HK-2 (cell line): ENCODE results near the gene MIER2.
"Not testable (repeated sequence)": the region's sequence is repeated elsewhere in the genome, so short reads cannot be mapped to it uniquely, and the experiment has no call there.

Experiments
- DNase-seq: peaks from one replicate; pipeline ENCODE4 v3.0.0-alpha.2; 2018; ENCODE audit not compliant: unreplicated experiment

MIER2 gene

GRCh38 chr19:359653-359925 lies 15.0 kb upstream of the MIER2 start:
- DNase-seq = no peak

DNA sequence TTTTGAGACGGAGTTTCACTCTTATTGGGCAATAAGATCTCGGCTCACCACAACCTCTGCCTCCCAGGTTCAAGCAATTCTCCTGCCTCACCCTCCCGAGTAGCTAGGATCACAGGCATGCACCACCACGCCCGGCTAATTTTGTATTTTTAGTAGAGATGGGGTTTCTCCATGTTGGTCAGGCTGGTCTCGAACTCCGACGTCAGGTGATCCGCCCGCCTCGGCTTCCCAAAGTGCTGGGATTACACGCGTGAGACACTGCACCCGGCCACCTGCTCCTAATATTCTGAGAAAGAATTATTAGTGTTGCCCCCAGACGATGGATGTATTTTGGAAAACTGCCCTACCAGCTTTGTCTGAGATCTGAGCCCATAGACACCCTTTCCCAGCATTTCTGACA lies 10.9 kb upstream of the MIER2 start:
- DNase-seq = not testable (repeated sequence)

DNA sequence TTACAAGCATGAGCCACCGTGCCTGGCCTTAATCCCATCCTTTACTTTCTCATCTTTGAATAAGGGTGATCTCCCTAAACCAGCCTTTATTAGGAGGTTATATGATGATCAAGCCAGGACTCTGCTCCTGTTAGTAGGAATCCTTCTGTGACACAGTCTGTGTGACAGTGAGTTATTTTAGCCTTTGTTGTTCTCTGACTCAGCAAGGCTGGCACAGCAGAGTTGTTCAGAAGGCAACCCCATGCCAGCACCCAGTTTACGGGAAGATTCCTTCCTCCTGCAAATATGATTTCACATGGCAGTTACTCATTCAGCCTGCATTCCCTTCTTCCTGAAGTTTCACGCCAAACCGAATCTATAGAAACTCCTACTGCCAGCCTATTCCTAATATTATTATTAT lies 10.5 kb upstream of the MIER2 start:
- DNase-seq = no peak

- DNase-seq = no peak
Measured at GRCh38 chr19:351976-352625, 7.5 kb upstream of the MIER2 start.

- no peak for DNase-seq
Measured at GRCh38 chr19:347946-348861, 3.6 kb upstream of the MIER2 start.

GRCh38 chr19:345320-345879 lies 804 bp upstream of the MIER2 start:
- DNase-seq = no peak

DNA sequence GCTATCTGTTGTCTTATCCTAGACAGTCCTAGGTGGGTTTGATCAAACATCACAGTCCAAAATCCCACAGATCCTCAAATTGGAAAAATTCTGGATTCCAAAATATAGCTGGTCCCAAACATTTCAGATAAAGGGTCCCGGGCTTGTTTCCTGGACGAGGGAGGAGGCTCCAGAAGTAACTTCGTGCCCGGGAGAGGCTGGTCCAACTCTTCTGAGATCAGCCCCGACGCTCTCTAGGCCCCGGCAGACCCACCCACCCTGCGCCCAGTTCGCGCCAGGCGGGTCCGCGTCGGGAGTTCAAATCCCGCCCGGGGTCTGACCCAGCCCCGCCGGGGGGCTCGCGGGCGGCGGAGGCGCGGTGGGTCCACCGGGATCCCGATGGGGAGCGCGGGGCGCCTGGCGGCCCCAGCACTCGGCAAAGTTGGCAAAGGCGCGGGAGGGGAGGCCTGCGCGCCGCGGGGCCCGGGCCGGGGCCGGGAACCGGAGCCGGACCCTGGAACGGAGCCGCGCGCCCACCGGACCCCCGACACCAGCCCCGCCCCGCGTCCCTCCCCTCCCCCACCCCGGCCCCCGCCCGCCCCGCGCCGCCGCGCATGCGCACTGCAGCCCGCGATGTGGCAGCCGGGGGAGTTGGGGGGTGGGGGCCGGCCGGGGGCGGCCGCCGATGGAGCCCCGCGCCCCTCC lies 513 bp downstream of the MIER2 start:
- no peak for DNase-seq

DNA sequence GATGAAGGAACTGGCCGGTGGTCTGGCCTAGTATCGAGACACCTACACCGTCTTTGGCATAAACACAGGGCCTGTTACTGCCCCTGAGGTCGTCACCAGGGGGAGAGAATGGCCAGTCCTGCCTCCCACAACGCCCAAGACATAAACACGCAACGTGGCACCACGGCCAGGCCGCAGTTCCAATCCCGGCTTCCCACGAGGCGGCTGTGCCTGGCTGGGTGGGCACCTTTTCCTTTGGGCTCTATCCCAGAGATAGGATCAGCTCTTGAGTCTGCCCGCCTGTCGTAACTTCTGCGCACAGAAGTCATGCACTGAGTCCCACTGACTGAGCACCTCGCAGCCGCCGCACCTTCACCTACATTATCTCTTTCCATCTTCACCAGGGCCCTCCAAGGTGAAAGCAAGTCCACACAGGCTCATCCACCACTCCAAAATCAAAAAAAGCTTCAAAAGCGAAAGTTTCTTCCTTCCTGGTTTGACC lies 1.1 kb downstream of the MIER2 start:
- DNase-seq = no peak

DNA sequence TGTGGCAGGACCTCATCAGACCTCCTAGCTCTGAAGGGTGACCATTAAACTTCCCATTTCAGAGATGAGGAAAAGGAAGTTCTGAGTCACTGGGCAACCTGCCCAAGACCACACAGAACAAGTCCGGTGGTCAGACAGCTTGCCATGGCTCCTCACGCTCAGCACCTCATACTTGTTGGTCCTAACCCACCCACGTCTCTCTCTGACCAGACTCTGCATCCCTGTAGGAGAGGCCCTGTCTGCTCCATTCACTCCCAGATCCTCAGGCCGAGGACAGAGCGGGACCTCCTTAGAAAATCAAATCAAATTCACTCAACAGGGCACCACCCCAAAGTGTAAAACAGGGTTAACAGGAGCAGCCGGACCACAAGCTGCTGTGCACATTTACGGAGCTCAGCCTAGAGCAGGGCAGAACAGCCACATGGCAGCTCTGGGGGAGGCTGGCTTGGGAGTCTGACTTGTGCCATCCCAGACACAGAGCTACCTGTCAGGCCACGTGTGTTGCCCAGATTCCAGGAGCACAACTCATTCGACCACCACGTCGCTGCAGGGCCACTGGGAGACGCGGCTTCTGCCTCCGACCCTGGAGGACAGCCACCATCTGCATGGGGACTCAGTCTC lies 1.7 kb downstream of the MIER2 start:
- peak; percentile 38 for DNase-seq

- no peak for DNase-seq
Measured at GRCh38 chr19:342128-342455, 2.5 kb downstream of the MIER2 start.

DNA sequence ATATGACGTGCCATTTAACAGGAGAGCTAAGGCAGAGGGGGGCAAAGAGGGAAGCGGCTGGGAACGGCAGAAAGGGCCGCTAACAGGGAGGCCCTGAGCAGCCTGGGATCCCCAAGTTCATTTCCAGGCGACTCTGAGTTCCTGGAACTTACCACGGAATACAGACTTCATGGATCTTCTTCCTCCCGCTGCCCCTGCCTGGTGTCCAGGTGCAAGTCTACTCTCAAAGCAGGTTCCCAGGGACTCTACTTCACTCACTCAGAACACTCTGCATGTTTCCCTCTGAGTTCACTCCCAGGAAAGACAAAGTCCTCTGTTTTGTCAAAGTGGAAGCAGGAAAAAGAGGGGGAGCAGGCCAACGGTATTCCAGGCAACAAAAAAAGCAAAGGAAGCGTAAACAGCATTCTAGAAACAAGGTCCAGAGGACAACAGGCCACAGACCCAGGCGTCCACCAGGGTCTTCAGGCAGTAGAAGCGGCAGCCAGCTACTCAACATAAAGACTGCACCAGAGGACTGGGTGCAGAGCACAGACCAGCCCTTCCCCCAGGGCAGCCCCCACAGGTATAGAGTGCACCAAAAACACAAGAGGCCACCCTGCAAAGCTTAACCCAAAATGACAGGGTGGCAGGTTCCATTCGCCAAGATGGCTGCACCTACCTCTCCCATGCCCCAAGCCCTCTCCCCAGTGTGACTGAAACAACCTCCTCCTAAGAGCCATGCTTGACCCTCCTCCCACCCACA lies 3.0 kb downstream of the MIER2 start:
- no peak for DNase-seq

GRCh38 chr19:340620-341385 lies 3.8 kb downstream of the MIER2 start:
- no peak for DNase-seq

DNA sequence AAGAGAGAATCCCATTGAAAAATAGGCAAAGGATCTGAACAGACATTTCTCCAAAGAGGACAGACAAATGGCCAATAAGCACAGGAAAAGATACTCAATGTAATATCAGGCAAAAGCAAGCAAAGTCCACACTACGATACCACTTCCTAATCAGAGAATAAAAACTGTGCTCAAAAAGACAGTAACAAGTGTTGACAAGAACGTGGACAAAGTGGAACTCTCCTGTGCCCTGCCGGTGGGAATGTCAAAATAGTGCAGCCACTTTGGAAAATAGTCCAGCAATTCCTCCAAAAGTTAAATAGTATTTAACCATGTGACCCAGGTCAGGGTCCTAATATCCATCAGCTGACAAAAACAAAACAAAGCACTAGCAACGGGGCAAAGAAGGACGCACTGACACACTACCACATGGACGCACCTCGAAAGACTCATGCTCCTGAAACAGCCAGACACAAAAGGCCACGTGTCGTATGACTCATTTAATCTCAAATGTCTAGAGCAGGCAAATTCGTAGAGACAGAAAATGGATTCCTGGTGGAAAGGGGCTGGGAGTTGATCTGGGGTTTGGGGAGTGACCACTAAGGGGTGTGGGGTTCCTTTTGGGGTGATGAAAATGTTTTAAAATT lies 5.2 kb downstream of the MIER2 start:
- DNase-seq = no peak

DNA sequence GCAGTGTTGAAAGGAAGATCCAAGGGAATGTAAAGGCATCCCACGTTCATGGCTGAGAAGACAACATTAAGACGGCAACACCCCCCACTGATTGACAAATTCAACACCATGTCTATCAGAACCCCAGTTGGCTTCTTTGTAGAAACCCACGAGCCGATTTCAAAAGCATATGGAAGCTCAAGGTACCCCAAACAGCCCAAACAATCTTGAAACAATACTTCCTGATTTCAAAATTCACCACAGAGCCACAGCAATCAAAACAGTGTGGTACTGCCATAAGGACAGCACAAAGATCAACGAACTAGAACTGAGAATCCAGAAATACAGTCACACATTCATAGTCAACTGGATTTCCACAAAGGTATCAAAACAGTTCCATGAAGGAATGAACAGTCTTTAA lies 6.2 kb downstream of the MIER2 start:
- no peak for DNase-seq

DNA sequence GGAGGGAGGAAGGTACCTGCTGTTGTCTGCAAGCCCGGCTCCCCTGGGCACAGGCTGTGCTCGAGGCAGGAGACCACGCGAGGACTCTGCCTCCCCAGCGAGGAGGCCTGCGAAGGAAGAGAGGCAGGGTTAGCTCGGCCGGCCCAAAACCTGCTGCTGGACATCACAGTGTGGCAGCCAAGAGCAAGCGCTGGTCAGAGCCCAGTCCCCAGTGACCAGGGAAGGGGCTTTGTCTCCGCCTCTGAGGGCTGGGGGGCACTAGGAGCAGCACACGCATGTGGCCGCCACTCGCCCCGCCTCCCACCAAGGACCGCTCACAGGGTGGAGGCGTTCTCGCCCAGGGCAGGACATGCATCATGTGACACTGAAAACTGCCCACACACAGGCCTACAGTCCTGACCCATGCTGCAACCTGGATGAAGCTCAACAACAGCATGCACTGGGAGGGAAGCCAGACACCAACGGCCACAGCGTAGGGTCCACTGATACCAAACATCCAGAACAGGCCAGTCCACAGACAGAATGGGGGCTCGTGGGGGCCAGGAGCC lies 8.5 kb downstream of the MIER2 start:
- DNase-seq = no peak

DNA sequence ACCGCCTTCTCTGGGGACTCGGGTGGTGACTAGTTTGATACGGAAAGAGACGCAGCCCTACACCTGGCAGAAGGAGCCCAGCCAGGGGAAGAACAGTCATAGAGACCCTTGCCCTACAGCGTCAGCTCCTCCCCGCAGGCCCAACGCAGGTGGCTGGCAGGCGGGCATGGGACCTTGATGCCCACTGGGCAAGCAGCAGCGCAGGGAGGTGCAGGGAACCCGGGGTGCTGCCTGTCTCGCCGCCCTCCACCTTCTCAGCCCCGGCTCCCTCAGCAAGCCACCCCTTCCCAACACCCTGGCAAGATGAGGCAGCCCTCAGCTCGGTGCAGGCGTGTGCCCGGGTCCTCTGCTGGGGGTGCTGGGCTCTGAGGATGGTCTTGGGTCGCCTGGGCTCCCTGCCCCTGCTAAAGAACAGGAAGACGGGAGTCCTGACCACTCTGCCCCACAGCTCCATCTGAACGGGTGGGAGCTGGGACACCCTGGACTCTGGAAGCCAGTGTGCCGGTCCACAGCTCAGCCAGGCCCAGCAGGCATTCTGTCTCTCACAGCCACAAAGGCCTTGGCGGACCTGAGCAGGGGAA lies 9.0 kb downstream of the MIER2 start:
- DNase-seq = no peak

DNA sequence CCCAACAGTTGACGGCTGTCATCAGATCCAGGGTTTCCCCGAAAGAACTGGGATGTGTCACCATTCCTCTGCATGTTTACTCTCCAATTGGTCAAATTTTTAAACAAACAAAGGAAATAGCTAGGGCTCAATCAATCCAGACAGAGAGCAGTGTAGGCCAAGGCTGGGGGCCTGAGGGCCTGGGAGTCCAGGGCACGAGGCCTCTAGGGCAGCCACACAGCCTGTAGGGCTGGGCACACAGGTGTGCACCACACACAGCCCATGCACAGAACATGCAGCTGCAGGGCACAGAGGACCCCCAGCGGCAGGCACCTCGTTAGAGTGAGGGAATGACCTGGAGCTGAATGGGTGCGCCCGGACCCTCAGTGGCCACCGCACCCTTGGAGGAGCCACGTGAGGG lies 9.5 kb downstream of the MIER2 start:
- no peak for DNase-seq

GRCh38 chr19:334296-335071 lies 10.1 kb downstream of the MIER2 start:
- DNase-seq = no peak

GRCh38 chr19:330503-330902 lies 14.1 kb downstream of the MIER2 start:
- DNase-seq = no peak
